ENCODE measurements around the gene SLC7A6. TPM values are rescaled to one million over a fixed set of nuclear protein-coding genes. Genes with fewer than 3 reads are reported as not detected.

Gene SLC7A6
- total RNA-seq, 6 experiments from 2014 or later, result 1.6 to 9.6 (median 4.5) TPM

DNA sequence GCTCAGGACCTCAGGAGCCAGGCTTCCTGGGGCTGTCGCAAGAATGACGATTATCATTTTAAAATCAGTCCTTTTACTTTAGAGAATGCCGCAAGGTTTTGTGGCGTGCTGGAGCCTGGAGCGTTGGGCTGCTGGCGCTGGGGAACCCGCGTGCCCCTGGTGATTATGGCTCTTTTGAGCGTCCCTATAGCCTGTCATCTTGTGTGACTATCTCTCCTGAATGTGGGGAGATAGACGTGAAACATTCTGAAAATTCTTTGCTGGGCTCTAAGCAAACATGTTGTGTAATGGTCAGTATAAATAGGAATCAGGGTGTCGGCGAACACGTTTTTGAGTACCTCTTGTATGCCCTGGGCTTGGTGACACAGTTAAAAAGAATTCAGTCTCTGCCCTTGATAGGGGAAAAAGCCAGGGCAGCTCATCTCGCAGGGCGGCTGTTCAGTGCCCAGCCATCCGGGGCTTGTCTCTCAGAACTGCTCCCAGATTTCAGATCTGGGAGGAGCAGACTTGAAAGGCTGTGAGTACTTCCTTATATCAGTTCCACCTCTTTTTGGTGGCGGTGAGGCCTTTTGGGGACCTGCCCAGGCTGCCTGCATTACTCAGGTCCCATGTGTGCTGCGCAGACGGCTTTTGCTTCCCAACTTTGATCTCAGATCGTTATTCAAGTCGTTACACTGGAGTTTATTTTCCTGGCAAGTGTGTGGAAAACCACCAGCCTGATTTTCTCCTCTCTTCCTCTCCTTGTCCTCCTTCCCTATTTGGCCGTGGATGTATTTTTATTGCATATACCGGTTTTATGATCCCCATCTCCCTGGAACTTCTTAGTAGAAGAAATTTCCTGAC is 973 bp downstream of the SLC7A6 start:
- Histone ChIP-seq H3K9me3 (no peaks in the 10 kb centered on the region), H3K4me1 (peaks cover 0 to 18% (median 0%) of the 10 kb centered on the region in 4 donors), H3K27ac (peak overlapping the region; percentile 40 to 80 (median 67)), H3K27me3 (no peaks in the 10 kb centered on the region), H3K4me3 (peak overlapping the region; percentile 69 to 85 (median 83)), H3K36me3 (peaks cover 0 to 5% (median 0%) of the 10 kb centered on the region in 4 donors)
- DNase-seq, result no peak
- peak; percentile 28 to 73 (median 38) for ATAC-seq
- intact Hi-C loops (cut with DNase I), result no loop called here
- WGBS (ENCODE audit: insufficient coverage, low coverage, low lambda C conversion rate, missing lambda C conversion rate), result 15% methylated on average over 14 of the region's 23 CpGs
- no peak for TF ChIP-seq CTCF (IDR thresholded peaks at IDR 0.05)
- peak; percentile 34 for TF ChIP-seq POLR2A (IDR thresholded peaks at IDR 0.05)

DNA sequence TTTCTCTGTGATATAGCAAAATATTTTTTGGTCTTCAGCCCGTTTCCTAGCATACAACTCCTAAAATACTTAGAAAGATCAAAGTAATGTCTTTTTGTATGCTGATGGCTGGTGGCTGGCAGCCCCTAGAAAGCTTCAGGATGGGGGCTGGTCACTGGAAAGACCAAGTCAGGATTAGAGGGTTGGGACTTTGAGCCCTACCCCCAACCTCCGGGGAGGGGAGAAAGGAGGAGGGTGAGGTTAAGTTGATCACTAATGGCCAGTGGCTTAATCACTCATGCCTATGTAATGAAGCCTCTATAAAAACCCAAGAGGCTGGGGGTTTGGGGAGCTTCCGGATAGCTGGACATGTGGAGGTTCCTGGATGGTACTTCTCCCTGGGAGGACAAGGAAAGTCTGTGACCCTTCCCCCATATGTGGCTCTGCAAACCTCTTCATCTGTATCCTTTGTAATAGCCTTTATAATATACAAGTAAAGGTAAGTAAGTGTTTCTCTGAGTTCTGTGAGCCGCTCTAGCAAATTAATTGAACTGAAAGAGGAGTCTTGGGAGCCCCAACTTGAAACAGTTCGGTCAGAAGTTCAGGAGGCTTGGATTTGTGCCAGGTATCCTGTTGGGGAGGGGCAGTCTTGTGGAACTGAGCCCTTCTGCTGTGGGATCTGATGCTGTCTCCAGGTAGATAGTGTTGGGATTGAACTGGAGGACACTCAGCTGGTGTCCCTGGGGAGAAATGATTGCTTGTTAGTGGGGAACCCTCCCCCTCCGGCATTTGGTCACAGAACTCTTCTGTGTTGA is 3.5 kb downstream of the SLC7A6 start:
- WGBS (ENCODE audit: insufficient coverage, low coverage, low lambda C conversion rate, missing lambda C conversion rate), result 57% methylated on average over 5 of the region's 6 CpGs
- intact Hi-C loops (cut with DNase I), result no loop called here
- DNase-seq (no peak), ATAC-seq (no peak)
- TF ChIP-seq CTCF (IDR thresholded peaks at IDR 0.05) (no peak), POLR2A (IDR thresholded peaks at IDR 0.05) (no peak)
- Histone ChIP-seq H3K27ac (no peak overlapping the region), H3K4me3 (no peak overlapping the region), H3K36me3 (no peaks in the 10 kb centered on the region), H3K4me1 (peaks cover 0 to 18% (median 0%) of the 10 kb centered on the region in 4 donors), H3K27me3 (no peaks in the 10 kb centered on the region), H3K9me3 (no peaks in the 10 kb centered on the region)

DNA sequence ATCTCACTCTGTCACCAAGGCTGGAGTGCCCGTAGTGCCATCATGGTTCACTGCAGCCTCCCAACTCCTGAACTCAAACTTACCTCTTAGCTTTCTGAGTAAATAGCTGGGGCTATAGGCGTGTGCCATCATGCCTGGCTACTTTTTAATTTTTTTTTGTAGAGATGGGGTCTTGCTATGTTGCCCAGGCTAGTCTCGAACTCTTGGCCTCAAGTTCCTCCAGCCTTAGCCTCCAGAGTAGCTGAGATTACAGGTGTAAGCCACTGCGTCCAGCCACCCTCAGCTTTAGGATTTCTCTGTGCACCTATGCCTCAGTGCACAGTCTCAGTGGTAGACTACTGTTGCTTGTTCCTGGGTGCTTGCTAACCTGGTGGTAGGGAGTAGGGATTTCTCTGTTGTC is 5.5 kb downstream of the SLC7A6 start:
- DNase-seq (no peak), ATAC-seq (no peak)
- Histone ChIP-seq H3K9me3 (no peaks in the 10 kb centered on the region), H3K27ac (no peak overlapping the region), H3K4me3 (no peak overlapping the region), H3K27me3 (no peaks in the 10 kb centered on the region), H3K4me1 (peaks cover 0 to 10% (median 0%) of the 10 kb centered on the region in 4 donors), H3K36me3 (no peaks in the 10 kb centered on the region)
- intact Hi-C loops (cut with DNase I), result no loop called here
- WGBS (ENCODE audit: insufficient coverage, low coverage, low lambda C conversion rate, missing lambda C conversion rate), result 75% methylated on average over 3 of the region's 4 CpGs
- TF ChIP-seq CTCF (IDR thresholded peaks at IDR 0.05) (no peak), POLR2A (IDR thresholded peaks at IDR 0.05) (no peak)

GRCh38 chr16:68270353-68270752 is 6.0 kb downstream of the SLC7A6 start:
- Histone ChIP-seq H3K9me3 (no peaks in the 10 kb centered on the region), H3K27me3 (no peaks in the 10 kb centered on the region), H3K27ac (no peak overlapping the region), H3K4me1 (peaks cover 0 to 4% (median 0%) of the 10 kb centered on the region in 4 donors), H3K36me3 (no peaks in the 10 kb centered on the region), H3K4me3 (no peak overlapping the region)
- DNase-seq, result no peak
- intact Hi-C loops (cut with DNase I), result no loop called here
- TF ChIP-seq POLR2A (IDR thresholded peaks at IDR 0.05), result no peak
- no peak for TF ChIP-seq CTCF (IDR thresholded peaks at IDR 0.05)
- 38% methylated on average over 1 of the region's 1 CpG for WGBS (ENCODE audit: insufficient coverage, low coverage, low lambda C conversion rate, missing lambda C conversion rate)
- no peak for ATAC-seq

All from right lobe of liver (tissue), 6 donors.